LNCaP clone FGC (cell line): ENCODE measurements around the gene UGT1A8.

Source experiments
- DNase-seq: peaks from one replicate; pipeline ENCODE4 v3.0.0-alpha.2; 2011; ENCODE audit warnings: low read depth
- H3K4me3 ChIP-seq: 2 replicates; pipeline ENCODE4 v1.5.1; 2011; ENCODE audit warnings: mild to moderate bottlenecking, low read depth, low read length, control low read depth
- TF ChIP-seq, protein P1 (sequence below): IDR thresholded peaks from 2 replicates; pipeline ENCODE4 v1.5.1; 2012; ENCODE audit warnings: mild to moderate bottlenecking; ENCODE audit not compliant: control insufficient read depth, insufficient read depth; ENCODE audit errors: extremely low read depth

Gene UGT1A8

GRCh38 chr2:233811732-233812131 lies 194.3 kb downstream of the UGT1A8 start:
- no peak for DNase-seq
- TF ChIP-seq, protein P1, sequence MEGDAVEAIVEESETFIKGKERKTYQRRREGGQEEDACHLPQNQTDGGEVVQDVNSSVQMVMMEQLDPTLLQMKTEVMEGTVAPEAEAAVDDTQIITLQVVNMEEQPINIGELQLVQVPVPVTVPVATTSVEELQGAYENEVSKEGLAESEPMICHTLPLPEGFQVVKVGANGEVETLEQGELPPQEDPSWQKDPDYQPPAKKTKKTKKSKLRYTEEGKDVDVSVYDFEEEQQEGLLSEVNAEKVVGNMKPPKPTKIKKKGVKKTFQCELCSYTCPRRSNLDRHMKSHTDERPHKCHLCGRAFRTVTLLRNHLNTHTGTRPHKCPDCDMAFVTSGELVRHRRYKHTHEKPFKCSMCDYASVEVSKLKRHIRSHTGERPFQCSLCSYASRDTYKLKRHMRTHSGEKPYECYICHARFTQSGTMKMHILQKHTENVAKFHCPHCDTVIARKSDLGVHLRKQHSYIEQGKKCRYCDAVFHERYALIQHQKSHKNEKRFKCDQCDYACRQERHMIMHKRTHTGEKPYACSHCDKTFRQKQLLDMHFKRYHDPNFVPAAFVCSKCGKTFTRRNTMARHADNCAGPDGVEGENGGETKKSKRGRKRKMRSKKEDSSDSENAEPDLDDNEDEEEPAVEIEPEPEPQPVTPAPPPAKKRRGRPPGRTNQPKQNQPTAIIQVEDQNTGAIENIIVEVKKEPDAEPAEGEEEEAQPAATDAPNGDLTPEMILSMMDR, result no peak
- no peak overlapping the region for H3K4me3 ChIP-seq

GRCh38 chr2:233813236-233814055 lies 196.0 kb downstream of the UGT1A8 start:
- no peak overlapping the region for H3K4me3 ChIP-seq
- TF ChIP-seq, protein P1, result no peak
- DNase-seq, result no peak

- H3K4me3 ChIP-seq, result no peak overlapping the region
- no peak for DNase-seq
- TF ChIP-seq, protein P1, result no peak
Observed at GRCh38 chr2:233814056-233814835, 196.8 kb downstream of the UGT1A8 start.

GRCh38 chr2:233815861-233816260 lies 198.4 kb downstream of the UGT1A8 start:
- DNase-seq, result no peak
- TF ChIP-seq, protein P1, result no peak
- no peak overlapping the region for H3K4me3 ChIP-seq

DNA sequence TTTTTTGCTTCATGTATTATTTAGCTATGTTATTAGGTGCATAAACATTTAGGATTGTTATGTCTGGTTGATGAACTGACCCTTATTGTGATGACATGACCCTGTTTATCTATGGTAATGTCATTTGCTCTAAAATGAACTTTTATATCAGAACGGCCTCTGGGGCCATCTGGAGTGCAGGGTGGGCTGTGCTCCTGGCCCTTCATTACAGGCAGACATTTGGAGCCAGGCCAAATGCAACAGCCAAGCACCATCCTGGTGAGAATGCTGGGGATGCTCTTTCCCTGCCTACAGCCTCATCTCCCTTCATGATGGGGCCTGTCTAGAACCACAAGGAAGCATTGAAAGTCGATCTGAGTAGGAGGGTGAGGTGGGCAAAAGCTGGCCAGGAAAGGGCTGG lies 198.9 kb downstream of the UGT1A8 start:
- TF ChIP-seq, protein P1, result no peak
- no peak overlapping the region for H3K4me3 ChIP-seq
- no peak for DNase-seq

DNA sequence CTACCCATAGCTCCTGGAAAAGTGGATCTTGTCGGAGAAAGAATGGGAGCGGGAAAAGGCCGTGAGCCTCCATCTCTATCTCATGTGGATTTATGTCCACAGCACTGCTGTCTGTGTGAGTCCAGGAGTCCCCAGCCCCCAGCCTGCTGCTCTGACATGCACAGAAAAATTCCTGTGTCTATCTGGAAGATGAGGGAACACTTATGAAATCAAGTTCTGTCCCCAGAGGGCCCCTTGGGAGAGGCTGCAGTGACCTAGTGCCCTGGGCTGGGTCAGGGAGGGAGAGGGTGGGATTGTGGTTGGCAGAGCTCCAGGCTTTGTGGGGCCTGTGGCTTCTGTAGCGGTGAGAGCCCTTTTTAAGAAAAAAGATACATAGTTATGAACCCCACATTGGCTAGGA lies 199.3 kb downstream of the UGT1A8 start:
- no peak for DNase-seq
- H3K4me3 ChIP-seq, result no peak overlapping the region
- TF ChIP-seq, protein P1, result no peak
